NCI-H1105 treated with DMSO at 0.1 percent for 48 hours (cell line): ENCODE data around the gene DSC3.
"Not testable (repeated sequence)": the region's sequence is repeated elsewhere in the genome, so short reads cannot be mapped to it uniquely, and the experiment has no call there.

ENCODE experiments used
- DNase-seq: peaks from one replicate; lab custom pipeline; 2025; lab: John Stamatoyannopoulos, UW

DSC3 gene

DNA sequence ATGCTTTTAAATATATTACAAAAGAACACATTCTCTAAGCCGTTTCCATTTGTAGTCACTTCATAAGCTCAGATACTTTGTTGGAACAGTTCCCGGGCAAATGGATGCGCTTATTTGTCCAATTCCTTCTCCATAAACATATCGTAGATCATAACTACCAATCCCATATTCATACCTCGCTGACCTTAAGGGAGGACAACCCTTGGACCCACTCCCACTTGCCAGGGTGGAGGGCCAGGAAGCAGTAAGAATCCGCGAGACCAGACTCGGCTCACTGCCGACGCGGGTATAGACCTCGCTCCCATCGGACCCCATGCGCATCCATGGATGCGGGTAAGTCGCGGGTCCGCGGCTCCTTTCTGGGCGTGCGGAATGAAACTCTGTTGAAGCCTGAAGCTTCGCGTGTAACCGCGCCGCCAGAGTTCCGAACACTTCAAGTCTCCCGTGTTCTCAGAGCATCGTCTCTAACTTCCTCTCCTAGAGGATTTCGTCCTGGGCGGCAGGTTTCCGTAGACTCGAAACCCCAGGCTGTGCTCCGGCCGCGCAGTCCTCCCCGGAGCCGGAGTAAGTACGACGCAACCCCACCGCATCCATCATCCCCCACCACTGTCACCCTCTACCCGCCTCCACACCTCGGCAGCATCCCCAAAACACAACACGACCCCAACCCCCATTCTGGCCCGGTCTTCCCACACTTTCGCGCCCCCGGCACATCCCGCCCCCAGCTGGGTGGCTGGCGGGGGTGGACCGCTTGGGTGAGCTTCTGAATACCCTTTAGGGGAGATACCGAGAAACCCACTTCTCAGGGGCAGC lies 1.1 kb downstream of the DSC3 start:
- no peak for DNase-seq

DNA sequence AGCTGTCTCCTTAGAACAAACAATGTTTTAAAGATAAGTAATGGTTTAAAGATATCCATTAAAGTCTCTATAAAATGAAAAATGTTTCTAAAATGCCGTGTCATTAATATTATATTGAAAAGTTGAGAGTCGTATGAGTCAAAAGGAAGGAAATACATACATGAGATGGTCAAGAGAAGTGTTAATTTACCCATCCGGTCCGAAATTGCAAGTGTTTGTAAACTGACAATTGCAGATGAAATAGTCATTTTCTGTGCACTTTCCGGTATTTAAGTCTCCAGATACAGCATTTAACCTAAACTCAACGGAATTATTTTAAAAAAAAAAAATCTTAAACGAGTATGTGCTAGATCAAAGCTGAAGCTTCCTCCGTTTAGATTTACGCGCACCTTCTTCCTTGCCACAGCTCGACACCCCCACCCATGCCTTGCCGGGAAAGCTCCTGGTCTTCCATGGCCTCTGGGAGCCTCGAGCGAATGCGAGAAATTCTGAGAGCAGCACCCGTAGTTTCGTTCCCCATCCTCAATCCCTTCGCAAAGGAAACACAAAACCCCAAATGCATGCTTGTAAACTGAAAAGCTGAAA lies 1.8 kb downstream of the DSC3 start:
- DNase-seq = no peak

DNA sequence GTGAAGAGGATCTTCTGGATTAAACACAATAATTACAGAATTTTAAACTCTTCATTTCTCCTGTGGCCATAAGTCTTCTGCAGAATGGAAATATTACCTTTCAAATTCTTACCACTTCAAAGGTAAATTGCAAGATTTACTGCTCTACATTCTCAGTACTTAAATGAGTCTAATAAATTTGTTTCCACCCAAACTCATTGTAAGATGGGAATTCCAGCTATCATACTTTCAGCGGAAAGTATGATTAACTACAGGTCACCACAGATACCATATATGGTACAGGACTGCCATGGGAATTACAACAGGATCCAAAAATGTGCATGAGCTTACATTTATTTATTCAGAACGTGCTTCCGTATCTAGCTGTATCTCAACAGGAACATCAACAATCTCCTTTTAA lies 3.1 kb downstream of the DSC3 start:
- DNase-seq = no peak

DNA sequence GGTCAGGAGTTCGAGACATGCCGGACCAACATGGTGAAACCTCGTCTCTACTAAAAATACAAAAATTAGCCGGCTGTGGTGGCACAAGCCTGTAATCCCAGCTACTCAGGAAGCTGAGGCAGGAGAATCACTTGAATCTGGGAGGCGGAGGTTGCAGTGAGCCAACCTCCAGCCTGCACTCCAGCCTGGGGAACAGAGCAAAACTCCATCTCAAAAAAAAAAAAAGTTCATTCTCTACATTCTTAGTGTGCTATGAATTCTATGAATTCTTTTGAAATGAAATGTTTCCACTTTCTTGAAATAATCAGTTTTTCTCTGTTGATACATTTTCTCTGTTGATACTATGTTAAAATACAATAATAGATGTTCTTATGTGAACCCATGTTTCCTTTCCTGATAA lies 4.9 kb downstream of the DSC3 start:
- DNase-seq = not testable (repeated sequence)

DNA sequence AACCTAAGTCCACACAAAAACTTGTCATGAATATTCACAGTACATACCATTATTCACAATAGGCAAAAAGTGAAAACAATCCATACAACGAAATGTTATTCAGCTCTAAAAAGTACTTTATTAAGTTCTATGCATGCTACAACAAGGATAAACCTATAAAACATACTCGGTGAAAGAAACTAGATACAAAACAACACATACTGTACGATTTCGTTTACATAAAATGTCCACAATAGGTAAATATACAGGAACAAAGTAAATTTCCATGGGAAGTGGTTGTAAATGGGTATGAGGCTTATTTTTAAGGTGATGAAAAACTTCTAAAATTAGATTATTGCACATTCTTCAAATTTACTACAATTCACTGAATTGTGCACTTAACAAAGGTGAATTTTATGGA lies 8.0 kb downstream of the DSC3 start:
- no peak for DNase-seq

DNA sequence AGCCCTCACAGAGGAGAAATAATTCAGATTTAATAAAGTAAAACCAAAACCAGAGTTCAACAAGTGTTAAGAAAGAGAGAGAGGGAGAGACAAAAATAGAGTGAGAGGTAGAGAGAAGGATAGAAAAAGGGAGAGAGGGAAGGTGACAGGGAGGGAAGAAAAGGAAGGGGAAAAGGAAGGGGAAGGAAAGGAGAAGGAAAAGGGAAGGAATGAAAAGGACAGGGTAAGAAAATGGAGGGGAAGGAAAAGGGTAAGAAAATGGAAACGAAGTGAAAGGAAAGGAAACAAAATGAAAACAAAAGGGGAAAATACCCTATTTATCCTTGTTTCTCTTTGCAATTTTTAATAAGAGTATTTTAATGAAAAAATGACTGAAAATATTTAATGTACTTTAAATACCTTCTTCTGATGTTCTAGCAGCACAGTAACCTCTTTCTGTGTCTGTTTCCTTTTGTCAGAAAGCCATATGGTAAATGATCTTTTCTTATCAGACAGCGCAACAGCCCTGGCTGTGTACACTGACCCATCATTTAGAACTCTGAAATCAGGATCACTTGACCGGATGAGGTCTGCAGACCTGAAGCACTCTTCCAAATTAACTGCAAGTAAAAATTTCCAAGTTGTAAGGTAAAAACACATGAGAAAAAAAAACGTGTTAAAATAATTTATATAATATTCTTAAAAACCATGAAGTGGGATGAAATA lies 11.8 kb downstream of the DSC3 start:
- no peak for DNase-seq

DNA sequence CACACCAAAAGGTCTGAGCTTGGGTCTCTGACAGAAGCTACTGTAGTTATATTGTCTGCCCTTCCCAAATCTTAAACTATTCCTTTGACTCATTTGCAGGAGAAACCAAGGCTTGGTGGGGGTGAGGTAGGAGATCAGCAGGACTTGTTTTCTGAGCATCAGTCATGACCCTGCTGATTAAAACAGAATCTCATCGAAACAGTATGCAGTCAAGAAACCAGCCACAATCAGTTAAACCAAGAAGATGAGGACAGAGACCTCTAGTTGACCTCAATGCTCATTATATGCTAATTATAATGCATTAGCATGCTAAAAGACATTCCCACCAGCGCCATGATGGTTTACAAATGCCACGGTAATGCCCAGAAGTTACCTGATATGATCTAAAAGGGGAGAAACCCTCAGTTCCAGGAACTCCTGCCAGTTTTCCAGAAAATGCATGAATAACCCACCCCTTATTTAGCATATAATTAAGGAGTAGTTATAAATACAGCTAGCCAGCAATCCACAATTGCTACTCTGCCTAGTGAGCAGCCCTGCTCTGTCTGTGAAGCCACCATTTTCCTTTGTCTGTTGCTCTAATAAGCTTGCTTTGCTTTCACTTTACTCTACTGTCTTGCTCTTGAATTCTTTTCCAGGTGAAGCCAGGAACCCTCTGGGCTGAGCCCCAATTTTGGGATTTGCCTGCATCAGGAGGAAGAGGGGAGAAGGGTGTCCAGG lies 26.7 kb downstream of the DSC3 start:
- DNase-seq = no peak

DNA sequence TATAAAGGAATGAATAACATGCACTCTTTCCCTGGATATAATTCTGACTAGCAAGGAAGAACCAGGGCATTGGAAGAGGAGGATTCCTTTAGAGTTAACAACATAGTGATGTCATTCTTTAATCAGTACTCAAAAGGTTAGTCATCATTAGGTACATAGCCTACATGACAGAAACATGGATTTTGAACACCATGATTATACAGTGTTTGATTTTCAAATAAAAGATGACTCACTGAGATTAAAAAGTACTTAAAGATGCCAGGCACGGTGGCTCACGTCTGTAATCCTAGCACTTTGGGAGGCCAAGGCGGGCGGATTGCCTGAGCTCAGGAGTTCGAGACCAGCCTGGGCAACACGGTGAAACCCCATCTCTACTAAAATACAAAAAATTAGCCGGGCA lies 31.1 kb downstream of the DSC3 start:
- not testable (repeated sequence) for DNase-seq

DNA sequence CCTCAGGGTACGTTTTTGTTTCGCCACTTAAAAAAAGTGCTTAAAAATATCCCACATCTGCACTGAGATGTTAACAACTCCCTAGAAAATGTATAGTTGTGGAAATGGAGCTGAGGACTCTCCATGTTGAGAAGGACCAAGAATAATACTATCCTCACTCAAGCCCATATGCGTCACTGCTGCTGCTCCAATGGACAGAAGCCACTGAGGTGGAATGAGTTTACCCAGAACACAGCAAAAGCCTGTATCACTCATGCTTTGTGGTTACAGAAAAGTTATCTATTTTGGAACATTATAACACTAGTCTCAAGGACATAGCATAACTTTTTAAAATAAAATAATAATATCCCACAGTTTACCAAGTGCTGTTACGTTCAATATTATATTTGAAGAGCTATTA lies 31.9 kb downstream of the DSC3 start:
- DNase-seq = no peak

DNA sequence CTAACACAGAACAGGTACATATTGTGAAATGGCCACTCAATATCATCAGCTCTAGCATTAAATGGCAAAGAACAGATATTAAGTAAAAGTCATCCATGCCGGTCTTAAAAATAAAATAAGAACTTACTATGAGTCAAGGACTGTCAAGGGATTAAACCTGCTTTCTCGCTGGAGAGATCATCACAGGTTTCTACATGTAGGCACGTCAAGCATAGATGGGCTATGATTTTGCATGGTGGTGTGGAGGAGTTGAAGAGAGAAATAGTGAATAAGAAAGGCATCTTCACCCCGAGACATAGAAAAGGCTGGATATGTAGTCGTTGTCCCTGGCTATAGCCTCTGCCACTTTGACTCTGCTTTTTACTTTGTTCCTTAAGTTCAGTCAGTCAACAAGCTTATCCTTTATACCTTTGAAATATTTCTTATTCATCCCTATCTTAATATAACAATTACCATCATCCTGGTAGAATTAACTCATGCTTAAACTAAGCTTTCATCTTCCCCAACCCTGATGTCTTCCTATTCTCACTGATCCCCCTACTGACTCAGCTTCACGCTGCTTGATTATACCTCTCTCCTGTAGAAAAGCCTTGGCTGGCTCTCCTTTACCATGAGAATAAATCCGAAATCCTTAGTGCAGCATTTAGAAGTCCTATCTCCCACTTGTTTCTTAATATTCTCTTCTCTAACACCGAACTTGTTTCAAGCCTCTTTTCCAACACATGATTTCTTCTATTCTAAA lies 42.5 kb downstream of the DSC3 start:
- DNase-seq = no peak

DNA sequence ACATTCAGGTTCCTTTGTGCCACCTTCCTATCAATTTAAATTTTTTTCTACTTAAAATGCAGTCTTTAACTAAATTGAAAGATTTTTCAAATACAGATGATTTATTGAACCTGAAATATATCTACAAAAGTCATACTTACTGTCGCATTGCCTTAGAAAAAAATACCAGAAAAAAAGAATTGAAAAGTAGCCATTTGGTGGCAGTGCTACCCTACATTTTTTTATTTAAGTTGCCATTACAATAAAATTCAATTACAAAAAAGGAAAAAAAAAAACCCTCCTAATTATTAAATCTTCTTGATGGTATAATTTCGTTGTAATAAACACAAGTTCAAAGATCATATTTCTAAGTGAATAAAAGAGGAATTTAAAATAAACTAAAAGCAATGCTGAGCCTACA lies 43.4 kb downstream of the DSC3 start:
- peak; percentile 29 for DNase-seq

DNA sequence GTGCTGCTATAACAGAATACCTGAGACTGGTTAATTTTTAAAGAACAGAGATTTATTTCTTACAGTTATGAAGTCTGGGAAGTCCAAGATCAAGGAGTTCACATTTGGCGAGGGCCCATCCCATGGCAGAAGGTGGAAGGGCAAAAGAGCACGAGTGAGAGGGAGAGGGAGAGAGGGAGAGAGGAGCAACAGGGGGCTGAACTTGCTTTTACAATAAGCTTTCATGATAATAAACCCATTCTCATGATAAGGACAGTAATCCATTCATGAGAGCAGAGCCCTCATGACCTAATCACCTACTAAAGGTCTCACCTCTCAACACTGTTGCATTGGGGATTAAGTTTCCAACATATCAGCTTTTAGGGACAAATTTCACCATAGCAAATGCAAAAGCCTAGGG lies 45.3 kb downstream of the DSC3 start:
- DNase-seq = no peak

DNA sequence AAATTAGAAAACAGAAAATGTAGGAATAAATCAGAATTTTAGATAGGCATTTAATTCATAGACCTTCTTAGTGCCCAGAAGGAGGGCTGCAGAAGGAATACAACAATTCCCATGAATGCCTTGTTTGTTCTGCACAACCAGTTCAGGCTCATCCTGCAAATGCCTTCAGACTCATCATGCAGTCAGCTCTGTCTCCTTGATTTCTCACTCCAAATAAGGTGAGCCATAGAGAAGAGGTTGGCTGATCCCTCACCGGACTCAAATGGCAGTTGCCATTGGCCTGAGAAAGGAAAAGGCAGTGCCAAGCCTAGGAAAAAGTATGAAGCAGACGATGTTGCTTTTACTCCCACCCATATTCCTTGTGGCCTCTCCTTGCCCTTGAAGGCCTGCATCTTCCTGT lies 50.3 kb downstream of the DSC3 start:
- DNase-seq = no peak

DNA sequence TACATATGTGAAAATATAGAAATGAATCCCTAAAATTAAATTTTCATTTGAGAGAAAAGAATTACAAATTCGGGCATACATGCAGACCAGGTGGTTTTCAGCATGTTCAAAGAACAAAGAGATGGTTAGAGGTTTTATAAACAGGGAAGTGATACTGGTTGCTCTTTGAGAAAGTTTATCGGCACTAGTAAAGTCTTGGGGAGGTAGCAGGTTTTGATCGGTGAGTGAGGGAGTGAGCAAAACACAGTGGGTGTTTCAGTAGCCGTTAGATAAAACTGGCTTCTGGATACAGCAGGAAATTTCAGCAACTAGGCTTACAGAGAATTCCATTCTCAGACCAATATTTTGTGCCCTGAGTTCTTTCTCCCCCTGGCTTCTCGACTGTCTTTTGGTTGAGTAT lies 51.1 kb downstream of the DSC3 start:
- no peak for DNase-seq

DNA sequence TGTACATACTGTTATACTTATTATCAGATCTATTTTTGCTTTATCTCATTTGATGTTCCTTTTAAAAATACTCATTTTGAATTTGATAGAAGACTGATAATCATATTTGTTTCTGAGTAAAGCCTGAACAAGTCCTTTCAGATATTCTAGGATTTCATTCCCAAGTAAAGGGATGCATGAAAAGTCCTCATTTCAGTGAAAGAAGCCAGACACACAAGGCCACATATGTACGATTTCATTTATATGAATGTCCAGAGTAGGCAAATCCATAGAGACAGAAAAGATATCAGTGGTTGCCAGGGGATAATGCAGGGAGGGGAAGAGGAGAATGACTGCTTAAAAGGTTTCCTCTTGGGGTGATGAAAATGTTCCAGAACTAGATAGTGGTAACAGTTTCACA lies 53.4 kb downstream of the DSC3 start:
- DNase-seq = no peak

DNA sequence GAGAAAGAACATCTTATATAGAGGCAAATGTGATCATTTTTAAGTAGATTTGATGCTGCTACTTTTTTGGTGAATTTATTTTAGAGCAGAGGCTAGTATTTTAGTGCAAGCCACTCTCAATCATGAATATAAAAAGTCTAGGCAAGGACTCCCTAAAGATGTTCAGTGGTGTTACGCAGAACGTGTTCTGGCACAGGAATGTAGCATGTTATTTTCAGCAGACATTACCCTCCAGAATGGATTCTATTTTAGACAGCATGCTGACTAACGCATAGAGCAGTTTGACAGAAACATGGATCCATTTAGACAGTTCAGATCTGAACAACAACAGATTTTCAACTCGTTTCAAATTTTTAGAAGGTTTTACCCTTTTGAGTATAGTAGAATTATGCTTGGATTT lies 54.1 kb downstream of the DSC3 start:
- DNase-seq = no peak

DNA sequence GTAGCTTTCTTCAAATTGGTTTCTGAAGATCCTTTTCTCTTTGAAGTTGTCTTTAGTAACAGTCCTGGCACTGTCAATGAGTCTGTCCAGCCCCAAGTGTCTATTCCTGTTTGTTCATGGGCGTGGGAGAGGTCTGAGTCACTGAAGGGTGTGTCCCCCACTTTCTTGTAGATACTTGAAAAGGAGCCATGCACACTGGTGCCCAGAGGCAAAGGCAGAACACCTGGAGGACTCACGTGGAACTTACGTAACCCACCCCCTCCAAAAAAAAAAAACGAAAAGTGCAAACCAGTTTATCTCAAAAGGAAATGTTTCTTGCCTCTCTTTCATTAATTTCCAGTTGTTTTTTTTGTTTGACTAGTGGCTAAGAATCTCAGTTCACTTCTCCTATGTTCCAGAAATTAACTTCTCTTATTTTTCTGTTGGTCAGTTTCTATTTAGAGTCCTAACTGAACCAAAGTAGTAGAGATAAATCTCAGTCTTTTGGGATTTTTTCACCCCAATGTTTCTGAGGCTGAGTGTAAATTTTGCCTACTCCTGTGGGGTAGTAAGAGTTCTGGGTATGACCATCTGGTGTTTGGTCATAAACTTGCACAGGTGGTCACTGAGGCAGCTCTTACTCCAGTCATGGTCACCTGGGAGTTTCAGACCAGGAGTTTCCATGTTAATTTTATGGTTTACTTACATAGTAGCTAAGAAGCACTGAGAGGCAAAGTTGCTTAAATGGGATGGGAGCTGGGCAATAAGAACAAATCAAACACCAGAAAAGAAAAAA lies 54.9 kb downstream of the DSC3 start:
- no peak for DNase-seq

DNA sequence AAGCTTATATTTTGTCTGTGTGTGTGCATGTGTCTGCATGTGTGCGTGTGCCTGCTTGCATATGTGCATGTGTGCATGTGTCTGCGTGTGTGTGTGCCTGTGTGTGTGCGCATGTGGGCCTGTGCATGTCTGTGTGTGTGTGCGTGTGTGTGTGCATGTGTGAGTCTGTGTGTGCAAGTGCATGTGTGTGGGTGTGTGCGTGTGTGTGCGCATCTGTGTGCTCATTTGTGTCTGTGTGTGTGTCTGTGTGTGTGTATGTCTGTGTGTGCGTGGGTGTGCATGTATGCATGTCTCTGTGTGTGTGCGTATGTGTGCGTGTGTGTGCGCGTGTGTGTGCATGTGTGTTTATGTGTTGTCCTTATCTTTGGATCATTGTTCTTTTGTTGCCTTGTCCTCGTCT lies 56.8 kb downstream of the DSC3 start:
- no peak for DNase-seq

DNA sequence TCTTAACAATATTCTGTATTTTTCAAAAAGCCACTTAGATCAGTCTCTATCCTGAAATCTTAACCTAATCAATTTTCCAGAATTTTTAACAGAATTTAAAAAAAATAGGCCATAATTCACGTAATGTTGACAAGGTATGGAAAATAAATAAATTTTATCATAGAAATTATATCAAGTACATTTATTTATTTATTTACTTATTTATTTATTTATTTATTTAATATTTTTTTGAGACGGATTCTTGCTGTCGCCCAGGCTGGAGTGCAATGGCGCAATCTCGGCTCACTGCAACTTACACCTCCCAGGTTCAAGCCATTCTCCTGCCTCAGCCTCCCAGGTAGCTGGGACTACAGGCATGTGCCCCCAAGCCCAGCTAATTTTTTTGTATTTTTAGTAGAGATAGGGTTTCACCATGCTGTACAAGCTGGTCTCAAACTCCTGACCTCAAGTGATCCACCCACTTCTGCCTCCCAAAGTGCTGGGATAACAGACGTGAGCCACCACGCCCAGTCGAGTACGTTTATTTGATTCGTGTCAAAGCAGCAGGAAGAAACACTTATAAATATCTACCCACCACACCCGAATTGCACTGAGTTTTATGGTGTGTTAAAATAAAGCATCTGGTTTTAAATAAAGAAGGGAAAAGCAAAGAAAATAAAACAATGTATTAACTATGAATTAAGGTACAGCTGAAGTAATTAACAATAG lies 60.1 kb downstream of the DSC3 start:
- no peak for DNase-seq

DNA sequence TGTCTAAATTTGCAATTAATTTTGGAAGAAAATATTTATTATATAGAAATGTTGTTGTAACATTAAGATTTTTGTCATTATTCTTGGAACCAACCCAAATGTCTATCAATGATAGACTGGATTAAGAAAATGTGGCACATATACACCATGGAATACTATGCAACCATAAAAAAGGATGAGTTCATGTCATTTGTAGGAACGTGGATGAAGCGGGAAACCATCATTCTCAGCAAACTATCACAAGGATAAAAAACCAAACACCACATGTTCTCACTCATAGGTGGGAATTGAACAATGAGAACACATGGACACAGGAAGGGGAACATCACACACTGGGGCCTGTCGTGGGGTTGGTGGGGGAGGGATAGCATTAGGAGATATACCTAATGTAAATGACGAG lies 64.5 kb downstream of the DSC3 start:
- not testable (repeated sequence) for DNase-seq
